ENCODE data around the gene EAF2. TPM values are rescaled to one million over a fixed set of nuclear protein-coding genes. Genes with fewer than 3 reads are reported as not detected.

The EAF2 gene
- polyA plus RNA-seq, 1 donor: 6.0 TPM

DNA sequence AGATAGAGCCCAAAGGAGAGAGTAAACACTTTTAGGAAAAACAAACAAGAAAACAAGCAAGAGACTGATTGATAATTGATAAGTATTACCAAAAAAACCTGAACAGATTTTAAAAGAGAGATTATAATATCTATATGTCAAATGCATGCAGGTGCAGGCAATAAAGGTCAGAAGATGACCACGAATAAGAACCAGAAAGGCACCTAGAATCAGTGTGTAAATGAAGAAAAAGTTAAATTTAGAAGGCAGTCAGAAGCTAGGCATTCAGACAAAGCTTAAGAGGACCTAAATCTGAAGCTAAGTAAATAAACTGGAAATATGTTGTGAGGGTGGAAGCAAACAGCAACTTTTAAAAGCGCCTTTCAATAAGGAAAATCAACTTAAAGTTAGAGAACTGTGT lies 16.4 kb upstream of the EAF2 start:
- H3K36me3 ChIP-seq (ENCODE audit: control insufficient read depth, insufficient read depth, low read length): peaks cover 29% of the 10 kb centered on the region
- H3K27me3 ChIP-seq (ENCODE audit: control insufficient read depth, insufficient read depth, low read length): no peaks in the 10 kb centered on the region
- no peak for DNase-seq
- WGBS (ENCODE audit: insufficient coverage, low lambda C conversion rate): 92% methylated on average over 2 of the region's 2 CpGs
- H3K27ac ChIP-seq (ENCODE audit: low read length): no peak overlapping the region
- peaks cover 7% of the 10 kb centered on the region for H3K9me3 ChIP-seq (ENCODE audit: control insufficient read depth, low read depth, low read length)
- H3K4me1 ChIP-seq (ENCODE audit: control insufficient read depth, insufficient read depth, low read length): no peaks in the 10 kb centered on the region
- no peak overlapping the region for H3K4me3 ChIP-seq (ENCODE audit: low read length)

DNA sequence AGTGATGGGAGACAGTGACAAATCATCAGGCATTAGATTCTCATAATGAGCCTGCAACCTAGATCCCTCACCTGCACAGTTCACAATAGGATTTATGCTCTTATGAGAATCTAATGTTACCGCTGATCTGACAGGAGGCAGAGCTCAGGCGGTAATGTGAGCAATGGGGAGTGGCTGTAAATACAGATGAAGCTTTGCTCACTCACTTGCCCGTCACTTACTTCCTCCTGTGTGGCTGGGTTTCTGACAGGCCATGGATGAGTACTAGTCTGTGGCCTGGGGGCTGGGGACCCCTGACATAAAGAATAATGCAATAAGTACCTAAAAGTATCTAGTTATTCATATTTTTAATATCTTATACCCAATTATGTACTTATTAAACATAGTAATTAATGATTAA lies 15.8 kb upstream of the EAF2 start:
- no peaks in the 10 kb centered on the region for H3K27me3 ChIP-seq (ENCODE audit: control insufficient read depth, insufficient read depth, low read length)
- H3K9me3 ChIP-seq (ENCODE audit: control insufficient read depth, low read depth, low read length): peaks cover 7% of the 10 kb centered on the region
- no peaks in the 10 kb centered on the region for H3K4me1 ChIP-seq (ENCODE audit: control insufficient read depth, insufficient read depth, low read length)
- no CpG with 5 or more reads among the region's 3 CpGs for WGBS (ENCODE audit: insufficient coverage, low lambda C conversion rate)
- H3K36me3 ChIP-seq (ENCODE audit: control insufficient read depth, insufficient read depth, low read length): peaks cover 33% of the 10 kb centered on the region
- H3K27ac ChIP-seq (ENCODE audit: low read length): no peak overlapping the region
- no peak overlapping the region for H3K4me3 ChIP-seq (ENCODE audit: low read length)
- DNase-seq: no peak

DNA sequence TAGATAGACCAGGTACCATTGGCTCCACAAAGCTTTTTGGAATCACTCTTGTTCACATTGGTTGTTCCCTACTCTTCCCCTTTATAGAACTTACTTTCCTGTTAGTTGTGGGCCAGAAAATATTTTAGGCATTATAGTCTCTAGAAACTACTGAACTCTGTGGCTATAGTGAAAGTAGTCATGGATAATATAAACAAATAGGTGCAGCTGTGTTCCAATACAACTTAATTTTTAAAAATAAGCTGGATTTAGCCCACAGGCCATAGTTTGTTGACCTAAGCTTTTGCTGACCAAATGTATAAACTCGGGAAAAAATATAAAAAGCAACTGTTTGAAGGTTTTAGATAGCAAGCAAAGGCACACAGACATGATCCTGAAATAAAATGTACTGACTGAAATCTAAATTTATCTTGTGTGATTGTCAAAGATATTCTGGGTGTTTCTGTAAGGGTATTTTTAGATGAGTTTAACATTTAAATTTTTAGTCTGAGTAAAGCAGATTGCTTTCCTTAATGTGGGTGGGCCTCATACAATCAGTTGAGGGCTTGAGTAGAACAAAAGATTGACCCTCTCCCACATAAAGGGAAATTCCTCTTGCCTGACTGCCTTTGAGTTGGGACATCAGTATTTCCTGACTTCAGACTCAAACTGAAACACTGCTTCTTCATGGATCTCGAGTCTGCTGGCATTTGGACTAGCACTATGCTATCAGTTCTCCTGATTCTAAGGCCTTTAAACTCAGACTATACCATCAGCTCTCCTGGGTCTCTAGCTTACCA lies 13.4 kb upstream of the EAF2 start:
- Histone ChIP-seq H3K27ac (ENCODE audit: low read length) (no peak overlapping the region), H3K27me3 (ENCODE audit: control insufficient read depth, insufficient read depth, low read length) (no peaks in the 10 kb centered on the region), H3K9me3 (ENCODE audit: control insufficient read depth, low read depth, low read length) (peaks cover 7% of the 10 kb centered on the region), H3K4me1 (ENCODE audit: control insufficient read depth, insufficient read depth, low read length) (no peaks in the 10 kb centered on the region), H3K4me3 (ENCODE audit: low read length) (no peak overlapping the region), H3K36me3 (ENCODE audit: control insufficient read depth, insufficient read depth, low read length) (peaks cover 45% of the 10 kb centered on the region)
- DNase-seq: no peak
- WGBS (ENCODE audit: insufficient coverage, low lambda C conversion rate): 100% methylated on average over 1 of the region's 2 CpGs

DNA sequence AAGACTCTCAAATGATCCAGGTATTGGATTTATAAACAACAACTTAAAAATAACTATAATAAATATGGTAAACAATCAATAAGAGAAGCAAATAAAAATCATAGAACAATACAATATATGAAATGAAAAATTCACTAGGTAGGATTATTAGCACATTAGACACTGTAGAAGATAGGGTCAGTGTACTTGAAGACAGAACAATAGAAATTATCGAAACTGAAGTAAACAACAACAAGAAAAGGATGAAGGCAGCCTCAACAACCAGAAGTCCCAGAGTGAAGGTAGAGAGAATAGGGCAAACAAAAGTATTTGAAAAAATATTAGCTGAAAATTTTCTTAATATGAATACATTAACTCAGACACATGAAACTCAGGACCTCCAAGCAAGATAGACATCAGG lies 12.0 kb upstream of the EAF2 start:
- 100% methylated on average over 1 of the region's 1 CpG for WGBS (ENCODE audit: insufficient coverage, low lambda C conversion rate)
- Histone ChIP-seq H3K27ac (ENCODE audit: low read length) (no peak overlapping the region), H3K27me3 (ENCODE audit: control insufficient read depth, insufficient read depth, low read length) (no peaks in the 10 kb centered on the region), H3K4me1 (ENCODE audit: control insufficient read depth, insufficient read depth, low read length) (no peaks in the 10 kb centered on the region), H3K36me3 (ENCODE audit: control insufficient read depth, insufficient read depth, low read length) (peaks cover 44% of the 10 kb centered on the region), H3K4me3 (ENCODE audit: low read length) (no peak overlapping the region), H3K9me3 (ENCODE audit: control insufficient read depth, low read depth, low read length) (peaks cover 7% of the 10 kb centered on the region)
- no peak for DNase-seq

DNA sequence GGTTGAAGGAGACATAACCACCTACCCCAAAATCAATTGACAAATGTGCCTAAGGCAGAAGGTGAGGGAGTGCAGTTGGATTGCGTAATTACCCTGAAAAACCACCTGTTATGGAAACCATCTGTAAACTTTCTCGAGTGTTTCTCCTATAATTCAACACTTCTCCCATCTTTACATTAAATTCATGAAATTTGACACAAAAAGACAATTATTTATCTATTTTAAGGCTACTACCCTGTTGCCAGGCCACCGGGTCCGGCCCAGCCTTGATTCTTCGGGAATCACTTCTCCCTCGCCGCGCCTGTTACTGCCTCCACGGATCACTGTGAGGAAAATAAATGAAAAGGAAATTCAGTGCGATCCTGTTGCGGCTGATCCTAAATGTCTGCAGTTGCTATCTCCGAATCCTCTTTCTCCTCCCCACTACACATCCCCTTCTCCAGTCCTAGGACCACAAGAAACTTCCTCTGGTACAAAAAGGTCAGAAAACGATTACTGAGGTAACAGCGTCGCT lies 795 bp upstream of the EAF2 start:
- Histone ChIP-seq H3K4me1 (ENCODE audit: control insufficient read depth, insufficient read depth, low read length) (no peaks in the 10 kb centered on the region), H3K9me3 (ENCODE audit: control insufficient read depth, low read depth, low read length) (no peaks in the 10 kb centered on the region), H3K27ac (ENCODE audit: low read length) (peak overlapping the region; percentile 82), H3K27me3 (ENCODE audit: control insufficient read depth, insufficient read depth, low read length) (no peaks in the 10 kb centered on the region), H3K36me3 (ENCODE audit: control insufficient read depth, insufficient read depth, low read length) (peaks cover 10% of the 10 kb centered on the region), H3K4me3 (ENCODE audit: low read length) (peak overlapping the region; percentile 78)
- WGBS (ENCODE audit: insufficient coverage, low lambda C conversion rate): 33% methylated on average over 2 of the region's 15 CpGs
- DNase-seq: peak in 1 of 2 donors; percentile 59

DNA sequence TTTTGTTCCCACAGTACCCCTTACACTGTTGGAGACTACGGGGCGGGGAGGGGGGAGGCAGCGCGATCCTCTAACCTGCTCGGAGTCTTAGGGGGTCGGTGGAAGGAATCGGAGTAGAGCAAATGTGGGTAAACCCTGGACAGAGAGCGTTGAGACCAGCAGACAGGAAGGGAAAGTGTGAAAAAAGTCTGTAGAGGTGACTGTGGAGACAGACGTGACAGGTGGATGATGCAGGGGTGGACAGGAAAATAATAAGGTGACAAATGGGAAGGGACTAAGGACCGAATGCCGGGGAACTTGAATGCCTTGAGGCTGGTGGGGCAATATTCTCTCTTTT lies 424 bp downstream of the EAF2 start:
- no peaks in the 10 kb centered on the region for H3K9me3 ChIP-seq (ENCODE audit: control insufficient read depth, low read depth, low read length)
- no peak for DNase-seq
- peak overlapping the region; percentile 78 for H3K4me3 ChIP-seq (ENCODE audit: low read length)
- H3K27ac ChIP-seq (ENCODE audit: low read length): peak overlapping the region; percentile 82
- H3K36me3 ChIP-seq (ENCODE audit: control insufficient read depth, insufficient read depth, low read length): peaks cover 10% of the 10 kb centered on the region
- no peaks in the 10 kb centered on the region for H3K4me1 ChIP-seq (ENCODE audit: control insufficient read depth, insufficient read depth, low read length)
- H3K27me3 ChIP-seq (ENCODE audit: control insufficient read depth, insufficient read depth, low read length): no peaks in the 10 kb centered on the region
- WGBS (ENCODE audit: insufficient coverage, low lambda C conversion rate): 0% methylated on average over 2 of the region's 11 CpGs

DNA sequence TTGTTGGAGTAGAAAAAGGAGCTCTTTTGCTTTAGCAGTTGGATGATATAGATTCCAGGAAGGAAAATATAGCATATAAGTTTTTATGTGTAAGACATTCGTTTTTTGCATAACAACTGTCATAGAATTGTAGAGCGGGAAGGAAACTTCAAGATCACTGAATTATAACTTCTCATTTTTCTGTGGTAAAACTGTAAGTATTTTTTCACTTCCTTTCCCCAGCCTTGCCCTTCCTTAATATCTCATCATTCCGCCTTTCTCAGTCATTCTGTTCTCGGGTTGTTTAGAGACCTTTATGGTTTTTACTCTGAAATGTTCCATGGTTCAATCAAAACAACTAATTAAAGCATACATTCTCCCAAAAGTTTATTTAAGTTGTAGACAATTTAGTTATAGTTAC lies 1.1 kb downstream of the EAF2 start:
- Histone ChIP-seq H3K27ac (ENCODE audit: low read length) (no peak overlapping the region), H3K4me1 (ENCODE audit: control insufficient read depth, insufficient read depth, low read length) (no peaks in the 10 kb centered on the region)
- WGBS (ENCODE audit: insufficient coverage, low lambda C conversion rate): 67% methylated on average over 2 of the region's 4 CpGs

DNA sequence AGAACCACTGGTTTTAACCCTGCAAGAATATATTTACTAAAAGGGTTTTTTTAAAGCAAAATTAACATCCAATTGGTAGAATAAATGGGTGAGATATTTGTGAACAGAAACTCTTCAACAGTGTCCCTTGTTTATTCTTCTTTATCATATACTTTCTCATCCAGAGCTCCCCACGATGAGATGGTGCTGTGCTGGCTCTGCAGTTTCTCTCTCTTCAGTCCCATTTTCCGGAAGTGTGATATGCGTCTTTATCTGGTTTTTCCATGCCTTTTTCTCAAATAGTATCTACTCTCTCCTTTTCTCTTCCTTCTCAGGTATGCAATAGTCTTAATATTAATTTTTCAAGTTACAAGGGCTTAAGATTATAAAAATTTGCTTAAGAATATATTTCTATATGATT lies 1.5 kb downstream of the EAF2 start:
- Histone ChIP-seq H3K4me1 (ENCODE audit: control insufficient read depth, insufficient read depth, low read length) (no peaks in the 10 kb centered on the region), H3K9me3 (ENCODE audit: control insufficient read depth, low read depth, low read length) (no peaks in the 10 kb centered on the region), H3K27ac (ENCODE audit: low read length) (no peak overlapping the region), H3K27me3 (ENCODE audit: control insufficient read depth, insufficient read depth, low read length) (no peaks in the 10 kb centered on the region), H3K4me3 (ENCODE audit: low read length) (no peak overlapping the region), H3K36me3 (ENCODE audit: control insufficient read depth, insufficient read depth, low read length) (peaks cover 8% of the 10 kb centered on the region)
- DNase-seq: no peak
- whole genome bisulfite sequencing (ENCODE audit: insufficient coverage, low lambda C conversion rate): no CpG with 5 or more reads among the region's 3 CpGs

More for the DNA sequence above, 1.1 kb downstream of the EAF2 start:
- no peak for DNase-seq
- Histone ChIP-seq H3K36me3 (ENCODE audit: control insufficient read depth, insufficient read depth, low read length) (peaks cover 10% of the 10 kb centered on the region), H3K4me3 (ENCODE audit: low read length) (peak overlapping the region; percentile 78), H3K27me3 (ENCODE audit: control insufficient read depth, insufficient read depth, low read length) (no peaks in the 10 kb centered on the region), H3K9me3 (ENCODE audit: control insufficient read depth, low read depth, low read length) (no peaks in the 10 kb centered on the region)

DNA sequence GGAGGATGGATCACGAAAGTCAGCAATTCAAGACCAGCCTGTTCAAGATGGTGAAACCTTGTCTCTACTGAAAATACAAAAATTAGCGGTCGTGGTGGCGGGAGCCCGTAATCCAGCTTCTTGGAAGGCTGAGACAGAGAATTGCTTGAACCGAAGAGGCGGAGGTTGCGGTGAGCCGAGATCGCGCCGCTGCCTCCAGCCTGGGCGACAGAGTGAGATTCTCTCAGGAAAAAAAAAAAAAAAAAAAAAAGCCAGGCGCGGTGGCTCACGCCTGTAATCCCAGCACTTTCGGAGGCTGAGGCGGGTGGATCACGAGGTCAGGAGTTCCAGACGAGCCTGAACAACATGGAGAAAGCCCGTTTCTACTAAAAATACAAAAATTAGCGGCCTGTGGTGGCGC lies 5.0 kb downstream of the EAF2 start:
- H3K4me3 ChIP-seq (ENCODE audit: low read length): no peak overlapping the region
- H3K36me3 ChIP-seq (ENCODE audit: control insufficient read depth, insufficient read depth, low read length): no peaks in the 10 kb centered on the region
- no peaks in the 10 kb centered on the region for H3K4me1 ChIP-seq (ENCODE audit: control insufficient read depth, insufficient read depth, low read length)
- H3K27me3 ChIP-seq (ENCODE audit: control insufficient read depth, insufficient read depth, low read length): no peaks in the 10 kb centered on the region
- H3K27ac ChIP-seq (ENCODE audit: low read length): no peak overlapping the region
- no peaks in the 10 kb centered on the region for H3K9me3 ChIP-seq (ENCODE audit: control insufficient read depth, low read depth, low read length)
- no peak for DNase-seq
- WGBS (ENCODE audit: insufficient coverage, low lambda C conversion rate): no CpG with 5 or more reads among the region's 23 CpGs

DNA sequence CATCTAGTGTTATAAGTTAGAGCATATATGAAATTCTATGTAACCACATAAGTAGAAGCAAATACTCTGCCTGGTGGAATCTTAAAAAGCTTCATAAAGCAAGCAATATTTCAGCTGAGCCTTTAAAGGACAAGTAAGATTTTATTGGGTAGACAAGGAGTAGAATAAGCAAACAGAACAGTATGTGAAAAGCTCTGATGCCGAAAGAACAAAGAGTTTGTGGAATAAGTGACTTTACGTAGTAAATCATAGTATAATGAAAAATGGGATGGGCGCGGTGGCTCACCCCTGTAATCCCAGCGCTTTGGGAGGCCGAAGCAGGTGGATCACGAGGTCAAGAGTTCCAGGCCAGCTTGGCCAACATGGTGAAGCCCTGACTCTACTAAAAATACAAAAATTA lies 9.9 kb downstream of the EAF2 start:
- WGBS (ENCODE audit: insufficient coverage, low lambda C conversion rate): 100% methylated on average over 2 of the region's 7 CpGs
- no peak for DNase-seq

DNA sequence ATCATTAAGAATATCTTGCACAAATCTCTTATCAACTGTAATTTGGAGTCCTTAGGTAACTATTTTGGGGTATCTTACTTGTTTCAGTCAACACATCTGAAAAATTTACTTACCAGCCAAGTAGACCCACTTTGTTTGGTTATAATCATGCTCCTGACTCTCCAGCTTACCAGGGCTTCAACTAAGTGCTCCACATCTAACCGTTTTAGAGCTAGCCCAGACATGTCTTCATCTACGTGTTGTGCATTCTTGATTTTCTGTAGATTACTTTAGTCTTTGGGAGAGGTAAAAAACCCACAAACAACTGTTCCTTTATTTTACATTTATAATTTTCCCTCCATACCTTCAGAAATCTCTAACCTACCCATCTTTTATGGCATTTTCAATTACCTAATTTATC lies 17.2 kb downstream of the EAF2 start:
- DNase-seq: no peak
- 86% methylated on average over 1 of the region's 2 CpGs for WGBS (ENCODE audit: insufficient coverage, low lambda C conversion rate)
- Histone ChIP-seq H3K27me3 (ENCODE audit: control insufficient read depth, insufficient read depth, low read length) (no peaks in the 10 kb centered on the region), H3K36me3 (ENCODE audit: control insufficient read depth, insufficient read depth, low read length) (no peaks in the 10 kb centered on the region), H3K4me3 (ENCODE audit: low read length) (no peak overlapping the region), H3K9me3 (ENCODE audit: control insufficient read depth, low read depth, low read length) (no peaks in the 10 kb centered on the region), H3K4me1 (ENCODE audit: control insufficient read depth, insufficient read depth, low read length) (no peaks in the 10 kb centered on the region), H3K27ac (ENCODE audit: low read length) (no peak overlapping the region)

More for the DNA sequence above, 9.9 kb downstream of the EAF2 start:
- H3K4me3 ChIP-seq (ENCODE audit: low read length): no peak overlapping the region
- H3K9me3 ChIP-seq (ENCODE audit: control insufficient read depth, low read depth, low read length): no peaks in the 10 kb centered on the region
- H3K4me1 ChIP-seq (ENCODE audit: control insufficient read depth, insufficient read depth, low read length): no peaks in the 10 kb centered on the region
- H3K27ac ChIP-seq (ENCODE audit: low read length): no peak overlapping the region
- no peaks in the 10 kb centered on the region for H3K27me3 ChIP-seq (ENCODE audit: control insufficient read depth, insufficient read depth, low read length)
- H3K36me3 ChIP-seq (ENCODE audit: control insufficient read depth, insufficient read depth, low read length): no peaks in the 10 kb centered on the region

Measured in large intestine (tissue), 3 donors.